Endothelial cell of umbilical vein (primary cell): ENCODE data around the gene TAF11L13. TPM values are rescaled to one million over a fixed set of nuclear protein-coding genes. Genes with fewer than 3 reads are reported as not detected.
"Not testable (repeated sequence)": the region's sequence is repeated elsewhere in the genome, so short reads cannot be mapped to it uniquely, and the experiment has no call there.

ENCODE experiments used
- BruUV-seq: library from RNA; stranded (reverse); fragments of 400-500 nt; replicated peaks from 2 replicates; lab custom pipeline; 2021; lab: Mats Ljungman, UMichigan
- CTCF ChIA-PET: fragments of 300-600, 350-600 bp; sonication (Branson Sonifier 250); formaldehyde crosslinking; loops from one replicate; lab custom pipeline; 2021; ENCODE audit warnings: antibody characterized with exemption, inconsistent platforms; lab: Charles Lee
- POLR2A ChIA-PET: fragments of 300-600, 350-600 bp; sonication (Branson Sonifier 250); formaldehyde crosslinking; loops from one replicate; lab custom pipeline; 2021; ENCODE audit warnings: antibody characterized with exemption, inconsistent platforms; lab: Charles Lee
- DNase-seq: peaks from one replicate; pipeline ENCODE4 v3.0.0-alpha.2; 2011; ENCODE audit warnings: low read depth, low spot score
- FAIRE-seq: peaks from 2 replicates; lab custom pipeline; 2011; peaks lifted over from hg19 to GRCh38; lab: Jason Lieb, UNC
- H2AFZ ChIP-seq: 2 replicates; pipeline ENCODE4 v1.6.0; 2012; ENCODE audit warnings: low read depth, low read length, control low read depth, inconsistent platforms
- H3K27ac ChIP-seq: 2 replicates; pipeline ENCODE4 v1.5.1; 2011; ENCODE audit warnings: low read depth, mild to moderate bottlenecking, control low read depth, low read length, moderate library complexity; ENCODE audit not compliant: insufficient read depth
- H3K27me3 ChIP-seq, 2 experiments: 2 replicates each; pipeline versions ENCODE4 v1.6.0 to v1.6.1; 2011; ENCODE audit warnings: low read length in 2 of 2, mixed read lengths in 1 of 2; ENCODE audit not compliant: control insufficient read depth in 2 of 2, insufficient read depth in 2 of 2
- H3K36me3 ChIP-seq, 2 experiments: 2 replicates in 1 of 2; 3 replicates in 1 of 2; pipeline ENCODE4 v1.5.1; 2011; ENCODE audit warnings: low read length in 2 of 2, mild to moderate bottlenecking in 1 of 2, moderate library complexity in 1 of 2; ENCODE audit not compliant: control insufficient read depth in 2 of 2, insufficient read depth in 2 of 2; ENCODE audit errors: extremely low read depth in 1 of 2
- H3K4me1 ChIP-seq: 3 replicates; pipeline ENCODE4 v1.5.1; 2011; ENCODE audit warnings: mild to moderate bottlenecking, low read length; ENCODE audit not compliant: control insufficient read depth, insufficient read depth; ENCODE audit errors: extremely low read depth
- H3K4me2 ChIP-seq: 2 replicates; pipeline ENCODE4 v1.6.1; 2011; ENCODE audit warnings: low read length, control low read depth, mixed read lengths; ENCODE audit not compliant: insufficient read depth
- H3K4me3 ChIP-seq, 3 experiments: fragments of 200-600 bp in 1 of 3; sonication (generic), shearing (Covaris generic) in 1 of 3; replicated peaks in 1 of 3; 2 replicates each; pipeline ENCODE4 v1.5.1; 2011 to 2016; ENCODE audit warnings: control low read depth in 3 of 3, low read length in 3 of 3, mild to moderate bottlenecking in 2 of 3, inconsistent platforms in 1 of 3, low read depth in 1 of 3, moderate library complexity in 1 of 3; ENCODE audit not compliant: insufficient read depth in 1 of 3
- H3K79me2 ChIP-seq: 2 replicates; pipeline ENCODE4 v1.6.0; 2012; ENCODE audit warnings: low read length, inconsistent platforms; ENCODE audit not compliant: control insufficient read depth, insufficient read depth
- H3K9ac ChIP-seq: replicated peaks from 2 replicates; pipeline ENCODE3; 2011; ENCODE audit warnings: low read length, control low read depth; ENCODE audit not compliant: insufficient read depth; ENCODE audit errors: extremely low read depth
- H3K9me1 ChIP-seq: replicated peaks from 3 replicates; pipeline ENCODE4 v1.6.0; 2011; ENCODE audit warnings: mild to moderate bottlenecking, low read length; ENCODE audit not compliant: control insufficient read depth, insufficient read depth; ENCODE audit errors: extremely low read depth
- H3K9me3 ChIP-seq: replicated peaks from 2 replicates; pipeline ENCODE4 v1.5.1; 2012; ENCODE audit warnings: low read length, inconsistent platforms; ENCODE audit not compliant: control insufficient read depth, insufficient read depth
- H4K20me1 ChIP-seq: replicated peaks from 2 replicates; pipeline ENCODE3; 2011; ENCODE audit warnings: mild to moderate bottlenecking, low read length; ENCODE audit not compliant: control insufficient read depth, insufficient read depth; ENCODE audit errors: extremely low read depth
- dilution Hi-C: fragments of 300-500 bp; cut with MboI; formaldehyde crosslinking; loops from one replicate; pipeline ENCODE4 v1.15.0; 2019; ENCODE audit warnings: low sequenced_read_pairs; ENCODE audit not compliant: extremely low pct_ligation_motif_present
- intact Hi-C: fragments of 100-400 bp; cut with micrococcal nuclease; formaldehyde crosslinking; loops from one replicate; pipeline ENCODE4 v1.10.0; 2022
- polyA plus RNA-seq, 4 experiments: library from polyadenylated mRNA; depleted of rRNA in 3 of 4; stranded (reverse) in 3 of 4; unstranded in 1 of 4; fragments of >200 nt; gene quantifications; 2 replicates each; pipeline versions ENCODE4 v1.2.1 to v1.2.3, GENCODE V29; 2011 to 2012; ENCODE audit warnings: missing spikeins in 1 of 4
- total RNA-seq: library from RNA; stranded (reverse); gene quantifications from 2 replicates; pipeline ENCODE4 v1.2.3, GENCODE V29; 2021

The TAF11L13 gene
- total and polyA plus RNA-seq, 2 donors (not counting 3 experiments of a cell fraction or from before 2014, with no cell fraction given) = not detected

GRCh38 chr5:17607461-17607860 is 24.4 kb upstream of the TAF11L13 start:
- not testable (repeated sequence) for BruUV-seq

DNA sequence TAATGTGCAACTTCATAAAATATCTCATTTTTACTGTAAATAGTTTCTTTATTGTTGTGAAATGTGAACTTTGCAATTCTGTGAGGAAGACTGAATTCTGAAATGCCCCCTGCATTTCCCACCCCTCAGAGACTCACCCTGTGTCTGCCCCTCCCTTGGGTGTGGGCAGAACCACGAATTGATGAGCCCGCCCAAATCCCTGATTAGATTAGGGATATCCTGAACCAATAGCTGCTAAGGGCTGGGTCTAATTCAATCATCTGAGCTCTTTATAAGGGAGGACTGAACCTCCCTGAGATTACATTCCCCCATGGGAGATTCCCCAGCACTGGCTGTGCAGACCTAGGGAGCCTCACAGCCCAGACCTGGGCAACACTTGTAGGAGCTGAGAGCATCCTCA is 21.8 kb upstream of the TAF11L13 start, which contains the start of gene TAF11L12:
Gene TAF11L12, plus strand, starts transcription at position 301 of the 400 bp plus-strand sequence.
- H2AFZ ChIP-seq, H3K9me1 ChIP-seq, H3K27me3 ChIP-seq, FAIRE-seq, H3K79me2 ChIP-seq, dilution Hi-C loops, H3K9ac ChIP-seq, DNase-seq, H3K9me3 ChIP-seq, H4K20me1 ChIP-seq, H3K4me2 ChIP-seq, CTCF ChIA-PET, BruUV-seq, H3K4me3 ChIP-seq, intact Hi-C loops, H3K27ac ChIP-seq, POLR2A ChIA-PET, H3K36me3 ChIP-seq, H3K4me1 ChIP-seq: not testable (repeated sequence)

More at GRCh38 chr5:17607461-17607860, 24.4 kb upstream of the TAF11L13 start:
- dilution Hi-C loops, intact Hi-C loops, H3K9me1 ChIP-seq, H2AFZ ChIP-seq, H3K36me3 ChIP-seq, H4K20me1 ChIP-seq, H3K9ac ChIP-seq, DNase-seq, H3K79me2 ChIP-seq, FAIRE-seq, H3K27me3 ChIP-seq, H3K4me3 ChIP-seq, CTCF ChIA-PET, H3K4me1 ChIP-seq, POLR2A ChIA-PET, H3K4me2 ChIP-seq, H3K9me3 ChIP-seq, H3K27ac ChIP-seq: not testable (repeated sequence)
